GM23338 (cell line): ENCODE results near the gene GARIN6. TPM values are rescaled to one million over a fixed set of nuclear protein-coding genes. Genes with fewer than 3 reads are reported as not detected.
A peak's percentile ranks its signal among the peaks of the same experiment; 100 is the strongest.

ENCODE experiments used
- ATAC-seq: fragments of 200-7000 bp; cut with Tn5 transposase; 3 replicates; pipeline ENCODE4 v1.9.1; 2020
- DNase-seq: peaks from one replicate; pipeline ENCODE4 v3.0.0-alpha.2; 2015; ENCODE audit warnings: low spot score
- H2AFZ ChIP-seq: fragments of 200-600 bp; sonication (generic); 2 replicates; pipeline ENCODE4 v1.8.0; 2016; ENCODE audit warnings: antibody characterized with exemption, mild to moderate bottlenecking, moderate library complexity
- H3F3A ChIP-seq: fragments of 200-600 bp; sonication (generic); replicated peaks from 2 replicates; pipeline ENCODE4 v1.8.0; 2017; ENCODE audit warnings: antibody characterized with exemption, mixed run types, low read depth
- H3K27ac ChIP-seq: fragments of 200-600 bp; sonication (generic); 2 replicates; pipeline ENCODE4 v1.6.1; 2016; ENCODE audit warnings: low read depth
- H3K27me3 ChIP-seq: fragments of 200-600 bp; sonication (generic); 2 replicates; pipeline ENCODE4 v1.8.0; 2016; ENCODE audit warnings: mild to moderate bottlenecking, mixed run types, moderate library complexity; ENCODE audit not compliant: insufficient read depth
- H3K36me3 ChIP-seq: fragments of 200-600 bp; sonication (generic); 2 replicates; pipeline ENCODE4 v1.8.0; 2016; ENCODE audit warnings: mild to moderate bottlenecking; ENCODE audit not compliant: insufficient read depth
- H3K4me1 ChIP-seq: fragments of 200-600 bp; sonication (generic); 2 replicates; pipeline ENCODE4 v1.8.0; 2016; ENCODE audit warnings: mild to moderate bottlenecking, moderate library complexity; ENCODE audit not compliant: insufficient read depth
- H3K4me2 ChIP-seq: fragments of 200-600 bp; sonication (generic); 2 replicates; pipeline ENCODE4 v1.7.1; 2017; ENCODE audit warnings: mixed run types
- H3K4me3 ChIP-seq: fragments of 200-600 bp; sonication (generic); 2 replicates; pipeline ENCODE4 v1.6.1; 2016; ENCODE audit warnings: mixed run types
- H3K79me2 ChIP-seq: fragments of 200-600 bp; sonication (generic); replicated peaks from 2 replicates; pipeline ENCODE4 v1.8.0; 2017; ENCODE audit warnings: mild to moderate bottlenecking; ENCODE audit not compliant: insufficient read depth
- H3K9me2 ChIP-seq: fragments of 200-600 bp; sonication (generic); 2 replicates; pipeline ENCODE4 v1.8.0; 2017; ENCODE audit not compliant: insufficient read depth
- H4K20me1 ChIP-seq: fragments of 200-600 bp; sonication (generic); replicated peaks from 2 replicates; pipeline ENCODE4 v1.8.0; 2017; ENCODE audit warnings: mild to moderate bottlenecking; ENCODE audit not compliant: insufficient read depth
- H3K27ac Mint-ChIP-seq: 2 replicates; pipeline ENCODE4 v1.8.0; 2020; ENCODE audit warnings: inconsistent platforms, mild to moderate bottlenecking, moderate library complexity, mixed read lengths
- H3K27me3 Mint-ChIP-seq: 3 replicates; pipeline ENCODE4 v1.8.0; 2022; ENCODE audit warnings: low read depth, mild to moderate bottlenecking, moderate library complexity, mixed read lengths, inconsistent platforms; ENCODE audit not compliant: insufficient read depth, poor library complexity
- H3K36me3 Mint-ChIP-seq: 3 replicates; pipeline ENCODE4 v1.8.0; 2021; ENCODE audit warnings: low read depth, mild to moderate bottlenecking, inconsistent platforms, moderate library complexity, mixed read lengths
- H3K4me1 Mint-ChIP-seq: 3 replicates; pipeline ENCODE4 v1.8.0; 2020; ENCODE audit warnings: mild to moderate bottlenecking, inconsistent platforms, mixed read lengths
- H3K4me3 Mint-ChIP-seq: 3 replicates; pipeline ENCODE4 v1.8.0; 2021; ENCODE audit warnings: moderate library complexity, mild to moderate bottlenecking, inconsistent platforms, mixed read lengths
- H3K9me3 Mint-ChIP-seq: 3 replicates; pipeline ENCODE4 v1.8.0; 2020; ENCODE audit warnings: moderate library complexity, mild to moderate bottlenecking, inconsistent platforms, mixed read lengths
- CREB1 ChIP-seq: fragments of 250-450 bp; sonication (Bioruptor Pico); IDR thresholded peaks from 2 replicates; pipeline ENCODE4 v1.5.0; 2020; ENCODE audit warnings: low read depth, mild to moderate bottlenecking, moderate library complexity
- CTCF ChIP-seq, 2 experiments: fragments of 200-600 bp in 1 of 2; sonication (generic) in 1 of 2; conservative IDR thresholded peaks; 2 replicates each; pipeline versions ENCODE4 v1.5.1 to v1.6.1; 2016 to 2017; ENCODE audit warnings: antibody characterized with exemption in 2 of 2, low read depth in 2 of 2, mild to moderate bottlenecking in 2 of 2, moderate library complexity in 1 of 2
- ETS1 ChIP-seq: IDR thresholded peaks from 2 replicates; pipeline ENCODE4 v1.6.1; 2016; ENCODE audit warnings: antibody characterized with exemption
- EZH2 ChIP-seq: fragments of 200-600 bp; sonication (generic); IDR thresholded peaks from one replicate; pipeline ENCODE4 v1.8.0; 2017; ENCODE audit warnings: antibody characterized with exemption, mild to moderate bottlenecking, low read depth; ENCODE audit not compliant: unreplicated experiment
- EZH2phosphoT487 ChIP-seq: fragments of 200-600 bp; sonication (generic); IDR thresholded peaks from one replicate; pipeline ENCODE4 v1.8.1; 2018; ENCODE audit warnings: antibody characterized with exemption; ENCODE audit not compliant: unreplicated experiment
- JUNB ChIP-seq: IDR thresholded peaks from one replicate; pipeline ENCODE4 v1.6.1; 2016; ENCODE audit warnings: antibody characterized with exemption; ENCODE audit not compliant: unreplicated experiment
- NANOG ChIP-seq: IDR thresholded peaks from 2 replicates; pipeline ENCODE4 v1.6.1; 2016; ENCODE audit warnings: antibody characterized with exemption, borderline replicate concordance
- POLR2AphosphoS5 ChIP-seq: IDR thresholded peaks from 2 replicates; pipeline ENCODE4 v1.6.1; 2016; ENCODE audit warnings: antibody characterized with exemption, low read depth
- REST ChIP-seq: IDR thresholded peaks from one replicate; pipeline ENCODE4 v1.6.1; 2018; ENCODE audit warnings: antibody characterized with exemption; ENCODE audit not compliant: unreplicated experiment
- STAT1 ChIP-seq: IDR thresholded peaks from one replicate; pipeline ENCODE4 v1.6.1; 2016; ENCODE audit warnings: antibody characterized with exemption; ENCODE audit not compliant: unreplicated experiment
- ZNF331 ChIP-seq: fragments of 250-450 bp; sonication (Bioruptor Pico); IDR thresholded peaks from 2 replicates; pipeline ENCODE4 v1.5.0; 2020; ENCODE audit warnings: low read depth, mild to moderate bottlenecking, moderate library complexity
- ZNF462 ChIP-seq: fragments of 250-450 bp; sonication (Bioruptor Pico); IDR thresholded peaks from 2 replicates; pipeline ENCODE4 v1.5.0; 2020; ENCODE audit warnings: mild to moderate bottlenecking, moderate library complexity
- polyA plus RNA-seq: library from polyadenylated mRNA; unstranded; fragments of >200 nt; fragmentation: Nextera tagmentation; extraction: Ambion mirVana; gene quantifications from 2 replicates; pipeline ENCODE4 v1.2.1, GENCODE V29; 2016
- total RNA-seq: library from RNA; depleted of rRNA; stranded (reverse); fragments of >200 nt; shearing (Covaris generic); gene quantifications from 2 replicates; pipeline ENCODE4 v1.2.3, GENCODE V29; 2014

Gene GARIN6
- total and polyA plus RNA-seq, 2 experiments from 2014 or later, result 0.44 TPM; not detected in 1

- Mint-ChIP-seq H3K4me1 (peaks cover 44% of the 10 kb centered on the region), H3K27me3 (peaks cover 5% of the 10 kb centered on the region), H3K9me3 (no peaks in the 10 kb centered on the region), H3K4me3 (peak overlapping the region; percentile 4; the same call in 1 of the 3 replicates), H3K27ac (no peak overlapping the region; the same call in 1 of the 2 replicates), H3K36me3 (no peaks in the 10 kb centered on the region)
- DNase-seq, result peak; percentile 74
- Histone ChIP-seq H3K4me3 (peak overlapping the region; percentile 9; the same call in 1 of the 2 replicates), H4K20me1 (no peaks in the 10 kb centered on the region), H3K4me2 (peak overlapping the region; percentile 62), H3K27me3 (no peaks in the 10 kb centered on the region), H3K79me2 (no peaks in the 10 kb centered on the region), H3K9me2 (peaks cover 9% of the 10 kb centered on the region), H3K36me3 (no peaks in the 10 kb centered on the region), H3F3A (no peaks in the 10 kb centered on the region), H3K4me1 (peaks cover 43% of the 10 kb centered on the region), H3K27ac (peak overlapping the region; percentile 46; the same call in 1 of the 2 replicates), H2AFZ (no peak overlapping the region)
- ATAC-seq, result peak; percentile 97
- no peak for TF ChIP-seq CREB1
- TF ChIP-seq EZH2phosphoT487, result no peak
- no peak for TF ChIP-seq CTCF (conservative IDR thresholded peaks at IDR 0.05; ENCODE audit: low read depth in 2 of 2)
- TF ChIP-seq JUNB, result no peak
- no peak for TF ChIP-seq REST
- TF ChIP-seq NANOG, result no peak
- no peak for TF ChIP-seq ZNF462 (CRISPR knock-in tag)
- TF ChIP-seq POLR2AphosphoS5, result no peak
- TF ChIP-seq ZNF331 (CRISPR knock-in tag), result no peak
- TF ChIP-seq EZH2, result no peak
- no peak for TF ChIP-seq STAT1
- no peak for TF ChIP-seq ETS1
Measured at GRCh38 chr12:99609455-99610181, 37.9 kb upstream of the GARIN6 start.
